ENCODE results near the gene ECE2.

DNA sequence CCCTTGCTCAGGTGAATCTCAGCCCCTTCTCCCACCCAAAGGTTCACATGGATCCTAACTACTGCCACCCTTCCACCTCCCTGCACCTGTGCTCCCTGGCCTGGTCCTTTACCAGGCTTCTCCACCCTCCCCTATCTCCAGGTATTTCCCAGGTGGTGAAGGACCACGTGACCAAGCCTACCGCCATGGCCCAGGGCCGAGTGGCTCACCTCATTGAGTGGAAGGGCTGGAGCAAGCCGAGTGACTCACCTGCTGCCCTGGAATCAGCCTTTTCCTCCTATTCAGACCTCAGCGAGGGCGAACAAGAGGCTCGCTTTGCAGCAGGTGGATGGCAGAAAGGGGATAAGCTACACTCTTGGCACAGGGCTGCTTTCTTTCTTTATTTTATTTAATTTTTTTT lies 66.1 kb downstream of the ECE2 start:
- TF ChIP-seq, protein P1, sequence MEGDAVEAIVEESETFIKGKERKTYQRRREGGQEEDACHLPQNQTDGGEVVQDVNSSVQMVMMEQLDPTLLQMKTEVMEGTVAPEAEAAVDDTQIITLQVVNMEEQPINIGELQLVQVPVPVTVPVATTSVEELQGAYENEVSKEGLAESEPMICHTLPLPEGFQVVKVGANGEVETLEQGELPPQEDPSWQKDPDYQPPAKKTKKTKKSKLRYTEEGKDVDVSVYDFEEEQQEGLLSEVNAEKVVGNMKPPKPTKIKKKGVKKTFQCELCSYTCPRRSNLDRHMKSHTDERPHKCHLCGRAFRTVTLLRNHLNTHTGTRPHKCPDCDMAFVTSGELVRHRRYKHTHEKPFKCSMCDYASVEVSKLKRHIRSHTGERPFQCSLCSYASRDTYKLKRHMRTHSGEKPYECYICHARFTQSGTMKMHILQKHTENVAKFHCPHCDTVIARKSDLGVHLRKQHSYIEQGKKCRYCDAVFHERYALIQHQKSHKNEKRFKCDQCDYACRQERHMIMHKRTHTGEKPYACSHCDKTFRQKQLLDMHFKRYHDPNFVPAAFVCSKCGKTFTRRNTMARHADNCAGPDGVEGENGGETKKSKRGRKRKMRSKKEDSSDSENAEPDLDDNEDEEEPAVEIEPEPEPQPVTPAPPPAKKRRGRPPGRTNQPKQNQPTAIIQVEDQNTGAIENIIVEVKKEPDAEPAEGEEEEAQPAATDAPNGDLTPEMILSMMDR (IDR thresholded peaks at IDR 0.05), result no peak
- TF ChIP-seq POLR2AphosphoS5 (IDR thresholded peaks at IDR 0.05) (no peak), POLR2A (IDR thresholded peaks at IDR 0.05) (no peak)
